Glutamatergic neuron (in vitro differentiated cells): ENCODE measurements around the gene VWA3B. TPM values are rescaled to one million over a fixed set of nuclear protein-coding genes. Genes with fewer than 3 reads are reported as not detected.
"Not testable (repeated sequence)": the region's sequence is repeated elsewhere in the genome, so short reads cannot be mapped to it uniquely, and the experiment has no call there.

Source experiments
- DNase-seq: peaks from one replicate; pipeline ENCODE4 v3.0.0; 2022
- H3K27ac Mint-ChIP-seq: one replicate; pipeline ENCODE4 v1.8.0; 2020; ENCODE audit warnings: mild to moderate bottlenecking, mixed read lengths, inconsistent platforms; ENCODE audit not compliant: unreplicated experiment
- H3K27me3 Mint-ChIP-seq: one replicate; pipeline ENCODE4 v1.8.0; 2020; ENCODE audit warnings: mild to moderate bottlenecking, moderate library complexity, mixed read lengths, inconsistent platforms; ENCODE audit not compliant: unreplicated experiment
- H3K36me3 Mint-ChIP-seq: one replicate; pipeline ENCODE4 v1.8.0; 2020; ENCODE audit warnings: mild to moderate bottlenecking, mixed read lengths, inconsistent platforms; ENCODE audit not compliant: unreplicated experiment
- H3K4me1 Mint-ChIP-seq: one replicate; pipeline ENCODE4 v1.8.0; 2020; ENCODE audit warnings: mild to moderate bottlenecking, low read depth, mixed read lengths, inconsistent platforms; ENCODE audit not compliant: unreplicated experiment
- H3K4me3 Mint-ChIP-seq: one replicate; pipeline ENCODE4 v1.8.0; 2020; ENCODE audit warnings: mild to moderate bottlenecking, mixed read lengths, inconsistent platforms; ENCODE audit not compliant: unreplicated experiment
- H3K9me3 Mint-ChIP-seq: one replicate; pipeline ENCODE4 v1.8.0; 2020; ENCODE audit warnings: mild to moderate bottlenecking, moderate library complexity, mixed read lengths, inconsistent platforms; ENCODE audit not compliant: unreplicated experiment
- CTCF ChIP-seq: fragments of 200-600 bp; sonication (generic); IDR thresholded peaks from one replicate; pipeline ENCODE4 v1.5.0; 2021; ENCODE audit not compliant: partially characterized antibody, unreplicated experiment
- total RNA-seq: library from RNA; stranded (reverse); fragmentation: NEBNext Ultra II Directional; extraction: Animal tissue kit (Norgen Biotek cat#: 25700); gene quantifications from one replicate; pipeline ENCODE4 v1.2.1, GENCODE V29; 2021; ENCODE audit not compliant: unreplicated experiment

The VWA3B gene
- total RNA-seq, 1 donor from 2014 or later: not detected

- Mint-ChIP-seq H3K4me1 (no peaks in the 10 kb centered on the region), H3K27ac (no peak overlapping the region), H3K27me3 (no peaks in the 10 kb centered on the region), H3K4me3 (no peak overlapping the region), H3K9me3 (peaks cover 3% of the 10 kb centered on the region), H3K36me3 (peaks cover 14% of the 10 kb centered on the region)
- no peak for DNase-seq
- no peak for TF ChIP-seq CTCF
Observed at GRCh38 chr2:98258906-98259305, 171.9 kb downstream of the VWA3B start.

GRCh38 chr2:98263362-98263761 is 176.4 kb downstream of the VWA3B start:
- no peak overlapping the region for H3K27ac Mint-ChIP-seq
- H3K9me3 Mint-ChIP-seq: peaks cover 3% of the 10 kb centered on the region
- H3K27me3 Mint-ChIP-seq: no peaks in the 10 kb centered on the region
- H3K4me3 Mint-ChIP-seq: no peak overlapping the region
- no peaks in the 10 kb centered on the region for H3K4me1 Mint-ChIP-seq
- peaks cover 22% of the 10 kb centered on the region for H3K36me3 Mint-ChIP-seq
- no peak for TF ChIP-seq CTCF
- DNase-seq: no peak

GRCh38 chr2:98268225-98268624 is 181.3 kb downstream of the VWA3B start:
- not testable (repeated sequence) for H3K27me3 Mint-ChIP-seq, DNase-seq, H3K4me1 Mint-ChIP-seq, H3K27ac Mint-ChIP-seq, H3K4me3 Mint-ChIP-seq, H3K9me3 Mint-ChIP-seq
- H3K36me3 Mint-ChIP-seq: peaks cover 27% of the 10 kb centered on the region

- no peak overlapping the region for H3K27ac Mint-ChIP-seq
- H3K9me3 Mint-ChIP-seq: peaks cover 6% of the 10 kb centered on the region
- no peaks in the 10 kb centered on the region for H3K27me3 Mint-ChIP-seq
- peaks cover under 1% of the 10 kb centered on the region for H3K4me1 Mint-ChIP-seq
- peaks cover 20% of the 10 kb centered on the region for H3K36me3 Mint-ChIP-seq
- no peak for DNase-seq
- TF ChIP-seq CTCF: peak; percentile 71
- no peak overlapping the region for H3K4me3 Mint-ChIP-seq
Observed at GRCh38 chr2:98269274-98269673, 182.3 kb downstream of the VWA3B start.

GRCh38 chr2:98269830-98270229 is 182.9 kb downstream of the VWA3B start:
- H3K27me3 Mint-ChIP-seq: no peaks in the 10 kb centered on the region
- no peak for DNase-seq
- peaks cover 2% of the 10 kb centered on the region for H3K4me1 Mint-ChIP-seq
- no peak for TF ChIP-seq CTCF
- peaks cover 21% of the 10 kb centered on the region for H3K36me3 Mint-ChIP-seq
- no peak overlapping the region for H3K4me3 Mint-ChIP-seq
- peaks cover 7% of the 10 kb centered on the region for H3K9me3 Mint-ChIP-seq
- H3K27ac Mint-ChIP-seq: no peak overlapping the region
